K562 (cell line): ENCODE results near the gene BCAS2. TPM values are rescaled to one million over a fixed set of nuclear protein-coding genes. Genes with fewer than 3 reads are reported as not detected.

Experiments
- ATAC-seq: fragments of 200-7000 bp; cut with Tn5 transposase; 3 replicates; pipeline ENCODE4 v1.9.1; 2020; ENCODE audit warnings: moderate library complexity
- BruUV-seq: library from RNA; stranded (reverse); fragments of 400-500 nt; replicated peaks from 2 replicates; lab custom pipeline; 2021; lab: Mats Ljungman, UMichigan
- CTCF ChIA-PET: fragments of 300-600 bp; formaldehyde crosslinking; extraction: SDS; loops from one replicate; lab custom pipeline; 2021; ENCODE audit warnings: low intra/inter-chr PET ratio; lab: Yijun Ruan, JAX
- POLR2A ChIA-PET: fragments of 300-600, 350-650 bp; sonication (Branson Sonifier 250); formaldehyde crosslinking; extraction: SDS; loops from one replicate; lab custom pipeline; 2021; ENCODE audit warnings: antibody characterized with exemption, inconsistent platforms; lab: Yijun Ruan, JAX
- DNase-seq, 4 experiments: peaks; one replicate each; pipeline versions ENCODE4 v3.0.0 to v3.0.0-alpha.2; 2011 to 2018; ENCODE audit warnings: low spot score in 3 of 4, mixed read lengths in 3 of 4; ENCODE audit errors: extremely low read depth in 1 of 4
- FAIRE-seq: peaks from 2 replicates; lab custom pipeline; 2011; peaks lifted over from hg19 to GRCh38; lab: Jason Lieb, UNC
- H2AFZ ChIP-seq: 2 replicates; pipeline ENCODE4 v1.6.0; 2011; ENCODE audit warnings: low read depth, low read length, control low read depth, inconsistent platforms
- H3K27ac ChIP-seq: fragments of 200-600 bp; 3 replicates; pipeline ENCODE4 v1.8.0; 2011; ENCODE audit warnings: low read depth, mild to moderate bottlenecking, control low read depth, inconsistent platforms, low read length, moderate library complexity, mixed read lengths; ENCODE audit errors: extremely low read depth
- H3K27me3 ChIP-seq, 2 experiments: fragments of 300-600 bp in 1 of 2; 2 replicates in 1 of 2; 3 replicates in 1 of 2; pipeline versions ENCODE4 v1.6.0 to v1.8.0; 2011; ENCODE audit warnings: inconsistent platforms in 2 of 2, low read length in 2 of 2, mild to moderate bottlenecking in 1 of 2, mixed read lengths in 1 of 2, moderate library complexity in 1 of 2; ENCODE audit not compliant: control insufficient read depth in 2 of 2, insufficient read depth in 2 of 2
- H3K36me3 ChIP-seq: fragments of 300-600 bp; 3 replicates; pipeline ENCODE4 v1.8.0; 2011; ENCODE audit warnings: mild to moderate bottlenecking, low read length, inconsistent platforms; ENCODE audit not compliant: control insufficient read depth, insufficient read depth
- H3K4me1 ChIP-seq, 2 experiments: fragments of 200-600 bp in 1 of 2; replicated peaks in 1 of 2; 2 replicates in 1 of 2; 3 replicates in 1 of 2; pipeline versions ENCODE4 v1.5.1 to v1.8.0; 2011; ENCODE audit warnings: inconsistent platforms in 2 of 2, low read length in 2 of 2, mild to moderate bottlenecking in 1 of 2, mixed read lengths in 1 of 2, moderate library complexity in 1 of 2; ENCODE audit not compliant: control insufficient read depth in 2 of 2, insufficient read depth in 2 of 2
- H3K4me2 ChIP-seq: 2 replicates; pipeline ENCODE4 v1.6.1; 2011; ENCODE audit warnings: low read length, control low read depth, inconsistent platforms, mixed read lengths; ENCODE audit not compliant: insufficient read depth
- H3K4me3 ChIP-seq: fragments of 200-600 bp; sonication (generic), shearing (Covaris generic); 2 replicates; pipeline ENCODE4 v1.5.1; 2016; ENCODE audit warnings: control low read depth, inconsistent platforms
- H3K79me2 ChIP-seq: fragments of 200-600 bp; 3 replicates; pipeline ENCODE4 v1.8.0; 2011; ENCODE audit warnings: low read length, inconsistent platforms; ENCODE audit not compliant: control insufficient read depth, insufficient read depth
- H3K9ac ChIP-seq, 2 experiments: 2 replicates each; pipeline versions ENCODE4 v1.6.0 to v1.6.1; 2011; ENCODE audit warnings: low read depth in 2 of 2, low read length in 2 of 2, control low read depth in 1 of 2, inconsistent platforms in 1 of 2, mild to moderate bottlenecking in 1 of 2, mixed read lengths in 1 of 2; ENCODE audit not compliant: insufficient read depth in 1 of 2
- H3K9me1 ChIP-seq: one replicate; pipeline ENCODE4 v1.6.0; 2011; ENCODE audit warnings: inconsistent platforms, mild to moderate bottlenecking, low read length, moderate library complexity; ENCODE audit not compliant: control insufficient read depth, insufficient read depth
- H3K9me3 ChIP-seq: replicated peaks from 2 replicates; pipeline ENCODE4 v1.5.1; 2011; ENCODE audit warnings: low read depth, low read length, inconsistent platforms; ENCODE audit not compliant: control insufficient read depth, insufficient read depth
- H4K20me1 ChIP-seq: replicated peaks from 2 replicates; pipeline ENCODE4 v1.6.1; 2011; ENCODE audit warnings: low read length, inconsistent platforms, mixed read lengths; ENCODE audit not compliant: control insufficient read depth, insufficient read depth
- BRD4 ChIP-seq: fragments of 200-600 bp; sonication (generic); IDR thresholded peaks from 2 replicates; pipeline ENCODE4 v1.6.1; 2017; ENCODE audit warnings: inconsistent platforms
- IRF2 ChIP-seq: sonication (generic); formaldehyde crosslinking; IDR thresholded peaks from 2 replicates; pipeline ENCODE4 v1.8.1; 2022; ENCODE audit warnings: mild to moderate bottlenecking, missing genetic modification reagents
- POLR2G ChIP-seq: fragments of 200-400 bp; formaldehyde crosslinking; IDR thresholded peaks from 2 replicates; pipeline ENCODE4 v1.6.1; 2017; ENCODE audit warnings: low read depth, mild to moderate bottlenecking, antibody characterized with exemption, low read length, moderate library complexity
- ZBTB11 ChIP-seq, 3 experiments: fragments of 200-800 bp in 1 of 3; fragments of 250-450 bp in 1 of 3; fragments of 450-650 bp in 1 of 3; sonication (Bioruptor Pico) in 1 of 3; sonication (Bioruptor generic) in 1 of 3; formaldehyde crosslinking in 1 of 3; IDR thresholded peaks; 2 replicates each; pipeline versions ENCODE4 v1.6.1 to v1.8.0; 2016 to 2022; ENCODE audit warnings: mild to moderate bottlenecking in 2 of 3, missing genetic modification characterization in 2 of 3, missing compliant biosample characterization in 1 of 3, moderate library complexity in 1 of 3
- ZFPM2 ChIP-seq: fragments of 250-450 bp; sonication (Bioruptor Pico); IDR thresholded peaks from 2 replicates; pipeline ENCODE4 v1.5.1; 2022; ENCODE audit warnings: mild to moderate bottlenecking
- in situ Hi-C: fragments of 300-500 bp; cut with MboI; formaldehyde crosslinking; loops from 4 replicates; pipeline ENCODE4 v1.15.0; 2018; ENCODE audit warnings: inconsistent platforms, mixed read lengths
- intact Hi-C: fragments of 100-400 bp; cut with micrococcal nuclease; formaldehyde crosslinking; loops from 2 replicates; pipeline ENCODE4 v1.14.2; 2022
- polyA plus RNA-seq, 8 experiments: library from polyadenylated mRNA; depleted of rRNA in 4 of 8; stranded (reverse) in 5 of 8; unstranded in 3 of 8; fragments of >200 nt; fragmentation: Nextera tagmentation in 2 of 8; fragmentation: Illumina TruSeq in 1 of 8; extraction: Ambion mirVana in 2 of 8; extraction: Trizol in 1 of 8; gene quantifications; 2 replicates each; pipeline versions ENCODE4 v1.2.1 to v1.2.3, GENCODE V29; 2011 to 2014; ENCODE audit warnings: inconsistent platforms in 1 of 8, missing spikeins in 1 of 8
- total RNA-seq, 7 experiments: library from RNA; depleted of rRNA in 6 of 7; stranded (reverse); fragments of >200 nt in 6 of 7; fragmentation: Illumina TruSeq in 2 of 7; extraction: Trizol in 2 of 7; gene quantifications; 2 replicates each; pipeline versions ENCODE4 v1.2.1 to v1.2.3, GENCODE V29; 2011 to 2021; ENCODE audit warnings: low replicate concordance in 1 of 7

Gene BCAS2
- total and polyA plus RNA-seq, 9 of the 15 experiments (the other 6 are each of a cell fraction or from before 2014, with no cell fraction given): 59.3 to 183 (median 81.1) TPM

DNA sequence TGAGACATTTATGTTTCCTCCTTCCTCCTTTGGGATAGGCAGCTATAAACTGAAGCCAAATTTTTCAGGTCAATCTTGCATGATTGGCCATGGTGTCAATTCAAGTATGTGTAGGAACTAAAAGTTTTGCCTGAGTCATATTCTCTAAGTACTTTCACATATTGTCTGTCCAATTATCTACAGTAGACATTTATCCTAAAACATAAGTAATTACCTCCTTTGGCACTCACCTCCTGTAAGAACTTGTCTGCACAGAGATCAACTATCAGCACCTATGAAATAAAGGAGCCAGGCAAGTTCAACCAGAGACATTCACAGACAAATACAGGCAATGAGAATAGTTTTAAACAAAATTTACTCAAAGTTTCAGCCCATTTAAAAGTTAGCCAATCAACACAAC lies 14.2 kb upstream of the BCAS2 start:
- no peak for ATAC-seq
- H3K4me3 ChIP-seq: no peak overlapping the region
- no peaks in the 10 kb centered on the region for H4K20me1 ChIP-seq
- H3K4me1 ChIP-seq: no peaks in the 10 kb centered on the region
- no peak for DNase-seq
- no peak overlapping the region for H3K9ac ChIP-seq
- no peaks in the 10 kb centered on the region for H3K9me1 ChIP-seq
- H3K27ac ChIP-seq: no peak overlapping the region
- no peak overlapping the region for H3K4me2 ChIP-seq
- H2AFZ ChIP-seq: no peak overlapping the region
- intact Hi-C loops: no loop called here
- no TSS peak for BruUV-seq
- in situ Hi-C loops: no loop called here
- TF ChIP-seq ZFPM2 (CRISPR knock-in tag) (no peak), IRF2 (CRISPR knock-in tag) (no peak), POLR2G (no peak), BRD4 (no peak), ZBTB11 (CRISPR knock-in tag; IDR thresholded peaks at IDR 0.05) (0 out of 6 replicates have a peak, but pooled peaks of 1 of the 3 experiments have one; percentile 20)
- H3K79me2 ChIP-seq: no peaks in the 10 kb centered on the region
- ChIA-PET CTCF (no interaction called here), POLR2A (no interaction called here)
- no peak for FAIRE-seq
- no peaks in the 10 kb centered on the region for H3K36me3 ChIP-seq
- H3K9me3 ChIP-seq: no peaks in the 10 kb centered on the region
- H3K27me3 ChIP-seq: peaks cover 13 to 19% of the 10 kb centered on the region in 2 experiments
